RWPE1 (cell line): ENCODE measurements around the gene EXOC3L4.

Experiments
- CTCF ChIA-PET: fragments of 350-600 bp; sonication (Branson Sonifier 250); formaldehyde crosslinking; extraction: SDS; loops from one replicate; lab custom pipeline; 2021; lab: Yijun Ruan, JAX
- POLR2A ChIA-PET: fragments of 400-600 bp; formaldehyde crosslinking; extraction: SDS; loops from one replicate; lab custom pipeline; 2020; ENCODE audit warnings: antibody characterized with exemption; ENCODE audit not compliant: low non-redundant PET; lab: Yijun Ruan, JAX
- DNase-seq: peaks from one replicate; pipeline ENCODE4 v3.0.0; 2012; ENCODE audit warnings: low spot score
- H3K27ac ChIP-seq: fragments of 450-650 bp; 2 replicates; pipeline ENCODE4 v1.5.1; 2017
- CTCF ChIP-seq: fragments of 450-650 bp; conservative IDR thresholded peaks from 2 replicates; pipeline ENCODE4 v1.5.1; 2017; ENCODE audit warnings: low read depth, mild to moderate bottlenecking

Gene EXOC3L4

GRCh38 chr14:103068351-103069073, 26.0 kb upstream of the EXOC3L4 start:
- TF ChIP-seq CTCF: no peak
- CTCF ChIA-PET: no interaction called here
- H3K27ac ChIP-seq: peak overlapping the region; percentile 99
- POLR2A ChIA-PET: interaction anchor here (0.6 kb wide), 1 partner anchor 10 kb away, joined by 3 read pairs; no protein-coding TSS in a partner anchor
- DNase-seq: no peak

GRCh38 chr14:103070263-103070885, 24.2 kb upstream of the EXOC3L4 start:
- TF ChIP-seq CTCF: no peak
- H3K27ac ChIP-seq: peak overlapping the region; percentile 99
- ChIA-PET CTCF (no interaction called here), POLR2A (no interaction called here)
- DNase-seq: no peak

GRCh38 chr14:103070971-103071542, 23.5 kb upstream of the EXOC3L4 start:
- CTCF ChIA-PET: interaction anchor here (0.7 kb wide), 2 partner anchors 319 to 473 kb away, joined by 3 to 4 read pairs; no protein-coding TSS in a partner anchor

GRCh38 chr14:103071544-103072251, 22.8 kb upstream of the EXOC3L4 start:
- no peak for TF ChIP-seq CTCF
- DNase-seq: peak; percentile 45
- POLR2A ChIA-PET: interaction anchor here (0.6 kb wide), 1 partner anchor 57 kb away, joined by 3 read pairs; no protein-coding TSS in a partner anchor
- peak overlapping the region; percentile 99 for H3K27ac ChIP-seq
- CTCF ChIA-PET: interaction anchor here (0.6 to 0.7 kb wide), 3 partner anchors 28 to 472 kb away, joined by 3 to 4 read pairs (median 3); no protein-coding TSS in a partner anchor

More at GRCh38 chr14:103070971-103071542, 23.5 kb upstream of the EXOC3L4 start:
- TF ChIP-seq CTCF: no peak
- H3K27ac ChIP-seq: peak overlapping the region; percentile 99
- no peak for DNase-seq
- POLR2A ChIA-PET: interaction anchor here (0.6 kb wide), 1 partner anchor 58 kb away, joined by 3 read pairs; no protein-coding TSS in a partner anchor

GRCh38 chr14:103072595-103073366, 21.7 kb upstream of the EXOC3L4 start:
- no peak for TF ChIP-seq CTCF
- peak; percentile 45 for DNase-seq
- CTCF ChIA-PET: interaction anchor here (0.6 kb wide), 1 partner anchor 27 kb away, joined by 3 read pairs; no protein-coding TSS in a partner anchor
- POLR2A ChIA-PET: no interaction called here
- peak overlapping the region; percentile 99 for H3K27ac ChIP-seq
